H9 (cell line): ENCODE data around the gene PLAAT1. TPM values are rescaled to one million over a fixed set of nuclear protein-coding genes. Genes with fewer than 3 reads are reported as not detected.

ENCODE experiments used
- DNase-seq: peaks from one replicate; pipeline ENCODE4 v3.0.0-alpha.2; 2017
- H2AFZ ChIP-seq: one replicate; pipeline ENCODE4 v1.6.1; 2013; ENCODE audit warnings: mild to moderate bottlenecking, low read length, control low read depth, moderate library complexity
- H2AK5ac ChIP-seq: 2 replicates; pipeline ENCODE4 v1.6.1; 2013; ENCODE audit warnings: low read length, control low read depth, mixed read lengths; ENCODE audit not compliant: insufficient read length
- H2BK120ac ChIP-seq: one replicate; pipeline ENCODE4 v1.6.1; 2013; ENCODE audit warnings: low read depth, mild to moderate bottlenecking, low read length, control low read depth, inconsistent platforms; ENCODE audit not compliant: poor library complexity, severe bottlenecking
- H2BK12ac ChIP-seq: 2 replicates; pipeline ENCODE4 v1.6.1; 2013; ENCODE audit warnings: low read length, control low read depth, mixed read lengths, low read depth; ENCODE audit not compliant: insufficient read length
- H2BK15ac ChIP-seq: 2 replicates; pipeline ENCODE4 v1.6.1; 2013; ENCODE audit warnings: low read depth, low read length, control low read depth
- H2BK20ac ChIP-seq: one replicate; pipeline ENCODE4 v1.6.1; 2013; ENCODE audit warnings: low read depth, mild to moderate bottlenecking, low read length, control low read depth, inconsistent platforms; ENCODE audit not compliant: poor library complexity, severe bottlenecking
- H2BK5ac ChIP-seq: 2 replicates; pipeline ENCODE4 v1.6.1; 2013; ENCODE audit warnings: low read length, control low read depth, mixed read lengths; ENCODE audit not compliant: insufficient read length
- H3K14ac ChIP-seq: 2 replicates; pipeline ENCODE4 v1.6.1; 2013; ENCODE audit warnings: low read length, control low read depth; ENCODE audit not compliant: insufficient read depth
- H3K18ac ChIP-seq: 2 replicates; pipeline ENCODE4 v1.6.1; 2013; ENCODE audit warnings: low read depth, mild to moderate bottlenecking, mixed read lengths, low read length, control low read depth; ENCODE audit not compliant: insufficient read length
- H3K23ac ChIP-seq: 2 replicates; pipeline ENCODE4 v1.6.1; 2013; ENCODE audit warnings: low read length, control low read depth, mixed read lengths, low read depth; ENCODE audit not compliant: insufficient read length
- H3K23me2 ChIP-seq: 2 replicates; pipeline ENCODE4 v1.6.1; 2013; ENCODE audit warnings: low read depth, mild to moderate bottlenecking, mixed read lengths, low read length, control low read depth; ENCODE audit not compliant: insufficient read length, poor library complexity, severe bottlenecking
- H3K27ac ChIP-seq: 2 replicates; pipeline ENCODE4 v1.5.1; 2013; ENCODE audit warnings: low read length, control low read depth, mixed read lengths, low read depth; ENCODE audit not compliant: insufficient read length
- H3K27me3 ChIP-seq: 2 replicates; pipeline ENCODE4 v1.6.1; 2013; ENCODE audit warnings: low read length, control low read depth, inconsistent platforms; ENCODE audit not compliant: insufficient read depth
- H3K4ac ChIP-seq: 2 replicates; pipeline ENCODE4 v1.6.1; 2013; ENCODE audit warnings: low read depth, mild to moderate bottlenecking, control low read depth, inconsistent platforms, low read length, moderate library complexity
- H3K4me1 ChIP-seq: 2 replicates; pipeline ENCODE4 v1.6.1; 2013; ENCODE audit warnings: low read length, control low read depth, inconsistent platforms; ENCODE audit not compliant: insufficient read depth
- H3K4me2 ChIP-seq: 2 replicates; pipeline ENCODE4 v1.6.1; 2013; ENCODE audit warnings: low read length, control low read depth, mixed read lengths; ENCODE audit not compliant: insufficient read length, insufficient read depth
- H3K56ac ChIP-seq: 2 replicates; pipeline ENCODE4 v1.6.1; 2013; ENCODE audit warnings: low read depth, mild to moderate bottlenecking, mixed read lengths, low read length, control low read depth; ENCODE audit not compliant: insufficient read length
- H3K79me1 ChIP-seq: 2 replicates; pipeline ENCODE4 v1.6.1; 2013; ENCODE audit warnings: low read depth, mild to moderate bottlenecking, moderate library complexity, low read length, control low read depth, inconsistent platforms; ENCODE audit not compliant: insufficient read depth, poor library complexity, severe bottlenecking
- H3K79me2 ChIP-seq: 2 replicates; pipeline ENCODE4 v1.6.1; 2013; ENCODE audit warnings: low read length, control low read depth, inconsistent platforms; ENCODE audit not compliant: insufficient read depth
- H3K9ac ChIP-seq: 2 replicates; pipeline ENCODE4 v1.6.1; 2013; ENCODE audit warnings: low read length, control low read depth, mixed read lengths; ENCODE audit not compliant: insufficient read length; ENCODE audit errors: extremely low read depth
- H3K9me3 ChIP-seq: one replicate; pipeline ENCODE4 v1.6.1; 2013; ENCODE audit warnings: low read depth, low read length, inconsistent platforms; ENCODE audit not compliant: control insufficient read depth
- H3T11ph ChIP-seq: one replicate; pipeline ENCODE4 v1.6.1; 2013; ENCODE audit warnings: mild to moderate bottlenecking, low read length, control low read depth, inconsistent platforms
- H4K20me1 ChIP-seq: one replicate; pipeline ENCODE4 v1.6.1; 2013; ENCODE audit not compliant: control insufficient read depth, insufficient read length, insufficient read depth
- H4K5ac ChIP-seq: 2 replicates; pipeline ENCODE4 v1.6.1; 2013; ENCODE audit warnings: low read depth, mild to moderate bottlenecking, mixed read lengths, low read length, control low read depth; ENCODE audit not compliant: insufficient read length
- H4K8ac ChIP-seq: replicated peaks from 2 replicates; pipeline ENCODE4 v1.6.1; 2013; ENCODE audit warnings: low read length, control low read depth, mixed read lengths, low read depth; ENCODE audit not compliant: insufficient read length
- H4K91ac ChIP-seq: 2 replicates; pipeline ENCODE4 v1.6.1; 2013; ENCODE audit warnings: low read depth, mild to moderate bottlenecking, moderate library complexity, mixed read lengths, low read length, control low read depth; ENCODE audit not compliant: insufficient read length
- H3K27ac Mint-ChIP-seq, 3 experiments: 2 replicates in 2 of 3; 3 replicates in 1 of 3; pipeline ENCODE4 v1.8.0; 2020 to 2021; ENCODE audit warnings: mixed read lengths in 3 of 3, mild to moderate bottlenecking in 1 of 3, moderate library complexity in 1 of 3
- H3K27me3 Mint-ChIP-seq: 2 replicates; pipeline ENCODE4 v1.8.0; 2021; ENCODE audit warnings: low read depth, mild to moderate bottlenecking, moderate library complexity, mixed read lengths
- H3K36me3 Mint-ChIP-seq, 3 experiments: 2 replicates in 2 of 3; 3 replicates in 1 of 3; pipeline ENCODE4 v1.8.0; 2020 to 2021; ENCODE audit warnings: low read depth in 3 of 3, mixed read lengths in 3 of 3; ENCODE audit not compliant: insufficient read depth in 1 of 3
- H3K4me1 Mint-ChIP-seq, 2 experiments: 2 replicates each; pipeline ENCODE4 v1.8.0; 2020; ENCODE audit warnings: mixed read lengths in 2 of 2
- H3K4me3 Mint-ChIP-seq, 2 experiments: 2 replicates in 1 of 2; 3 replicates in 1 of 2; pipeline ENCODE4 v1.8.0; 2020 to 2021; ENCODE audit warnings: mild to moderate bottlenecking in 2 of 2, mixed read lengths in 2 of 2, moderate library complexity in 1 of 2
- H3K9me3 Mint-ChIP-seq, 2 experiments: 2 replicates in 1 of 2; 3 replicates in 1 of 2; pipeline ENCODE4 v1.8.0; 2020; ENCODE audit warnings: mild to moderate bottlenecking in 2 of 2, mixed read lengths in 2 of 2, moderate library complexity in 1 of 2
- CTCF ChIP-seq: fragments of 200-600 bp; sonication (generic); conservative IDR thresholded peaks from 3 replicates; pipeline ENCODE4 v1.8.0; 2021; ENCODE audit warnings: antibody characterized with exemption, mild to moderate bottlenecking
- WGBS: extraction: QIAGEN DNeasy Blood & Tissue Kit; methylation state at CpG from one replicate; pipeline ENCODE4 v1.1.7; 2013; ENCODE audit warnings: missing lambda C conversion rate, low lambda C conversion rate, mixed read lengths; ENCODE audit not compliant: insufficient read length; ENCODE audit errors: extremely low coverage; 5-methylcytosine and 5-hydroxymethylcytosine counted together
- total RNA-seq: library from RNA; stranded (reverse); gene quantifications from 2 replicates; pipeline ENCODE4 v1.2.1, GENCODE V29; 2021

PLAAT1 gene
- total RNA-seq, 1 experiment from 2014 or later = 4.4 TPM

DNA sequence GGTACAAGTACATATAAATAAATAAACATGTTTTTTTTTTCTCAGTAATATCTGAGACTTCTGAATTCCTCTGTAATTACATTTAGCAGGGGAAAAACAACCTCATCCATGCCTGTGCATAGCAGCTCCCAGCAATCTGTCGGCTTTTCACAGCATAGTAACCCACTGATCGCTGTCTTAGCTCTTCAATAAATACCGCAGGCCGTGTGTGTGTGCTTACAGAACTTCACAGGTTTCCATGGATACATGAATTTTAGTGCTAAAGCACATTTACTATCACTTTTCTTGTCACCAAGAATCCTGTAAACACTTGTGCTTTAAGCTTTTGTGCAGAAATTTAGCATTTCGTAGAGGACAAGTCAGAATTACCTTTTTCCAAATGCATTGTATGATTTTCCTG lies 4.0 kb upstream of the PLAAT1 start:
- no peak overlapping the region for H3K27ac ChIP-seq
- peaks cover 9% of the 10 kb centered on the region for H3K27me3 Mint-ChIP-seq
- no peaks in the 10 kb centered on the region for H3K27me3 ChIP-seq
- H3K79me2 ChIP-seq = no peaks in the 10 kb centered on the region
- H3K18ac ChIP-seq = no peak overlapping the region
- no peak overlapping the region for H3T11ph ChIP-seq
- no peak overlapping the region for H3K14ac ChIP-seq
- H2BK20ac ChIP-seq = no peak overlapping the region
- no peak for DNase-seq
- no peak overlapping the region for H2BK12ac ChIP-seq
- H3K4me1 ChIP-seq = peaks cover 2% of the 10 kb centered on the region; the same call in 1 of the 2 replicates
- H3K36me3 Mint-ChIP-seq = no peaks in the 10 kb centered on the region
- WGBS = no CpG with 5 or more reads among the region's 5 CpGs
- H2BK120ac ChIP-seq = no peak overlapping the region
- no peak overlapping the region for H3K4ac ChIP-seq
- no peak overlapping the region for H2AK5ac ChIP-seq
- no peak overlapping the region for H2BK5ac ChIP-seq
- no peak overlapping the region for H4K8ac ChIP-seq
- H3K4me2 ChIP-seq = no peak overlapping the region
- H3K9ac ChIP-seq = no peak overlapping the region
- no peak overlapping the region for H2AFZ ChIP-seq
- no peak overlapping the region for H4K91ac ChIP-seq
- H3K56ac ChIP-seq = no peak overlapping the region
- no peak overlapping the region for H3K4me3 Mint-ChIP-seq
- H3K9me3 ChIP-seq = no peaks in the 10 kb centered on the region
- peaks cover under 1% of the 10 kb centered on the region for H3K79me1 ChIP-seq
- H4K20me1 ChIP-seq = no peaks in the 10 kb centered on the region
- H3K9me3 Mint-ChIP-seq = no peaks in the 10 kb centered on the region; a peak in 1 of 5 replicates
- H2BK15ac ChIP-seq = no peak overlapping the region
- H4K5ac ChIP-seq = no peak overlapping the region
- peaks cover 10% of the 10 kb centered on the region for H3K23me2 ChIP-seq
- H3K23ac ChIP-seq = no peak overlapping the region
- TF ChIP-seq CTCF = no peak
- peaks cover 15 to 16% of the 10 kb centered on the region in 2 experiments for H3K4me1 Mint-ChIP-seq
- H3K27ac Mint-ChIP-seq = no peak overlapping the region
